DMS114 treated with DMSO at 0.1 percent for 48 hours (cell line): Measurements from ENCODE around the gene HSBP1L1.

Source experiments
- DNase-seq: peaks from one replicate; lab custom pipeline; 2025; ENCODE audit not compliant: unreplicated experiment; lab: John Stamatoyannopoulos, UW

The HSBP1L1 gene

GRCh38 chr18:79928563-79928960 lies 35.9 kb upstream of the HSBP1L1 start:
- no peak for DNase-seq

- DNase-seq: no peak
Observed at GRCh38 chr18:79930020-79930642, 34.3 kb upstream of the HSBP1L1 start.

GRCh38 chr18:79931475-79931874 lies 33.0 kb upstream of the HSBP1L1 start:
- no peak for DNase-seq

- DNase-seq: no peak
Observed at GRCh38 chr18:79932907-79933306, 31.5 kb upstream of the HSBP1L1 start.

- DNase-seq: no peak
Observed at GRCh38 chr18:79933765-79934164, 30.7 kb upstream of the HSBP1L1 start.

GRCh38 chr18:79934311-79935097 lies 29.9 kb upstream of the HSBP1L1 start:
- DNase-seq: no peak

GRCh38 chr18:79935098-79935480 lies 29.4 kb upstream of the HSBP1L1 start:
- DNase-seq: no peak

- DNase-seq: no peak
Observed at GRCh38 chr18:79935499-79935898, 28.9 kb upstream of the HSBP1L1 start.

- no peak for DNase-seq
Observed at GRCh38 chr18:79935925-79936324, 28.5 kb upstream of the HSBP1L1 start.

GRCh38 chr18:79936641-79937040 lies 27.8 kb upstream of the HSBP1L1 start:
- no peak for DNase-seq

- no peak for DNase-seq
Observed at GRCh38 chr18:79937103-79937860, 27.2 kb upstream of the HSBP1L1 start.

- no peak for DNase-seq
Observed at GRCh38 chr18:79938196-79938595, 26.2 kb upstream of the HSBP1L1 start.

GRCh38 chr18:79939096-79939495 lies 25.3 kb upstream of the HSBP1L1 start:
- no peak for DNase-seq

GRCh38 chr18:79940126-79940813 lies 24.2 kb upstream of the HSBP1L1 start:
- no peak for DNase-seq

- no peak for DNase-seq
Observed at GRCh38 chr18:79940814-79941472, 23.5 kb upstream of the HSBP1L1 start.

- no peak for DNase-seq
Observed at GRCh38 chr18:79941473-79942119, 22.8 kb upstream of the HSBP1L1 start.

- DNase-seq: no peak
Observed at GRCh38 chr18:79942211-79942610, 22.2 kb upstream of the HSBP1L1 start.

- no peak for DNase-seq
Observed at GRCh38 chr18:79942786-79943607, 21.4 kb upstream of the HSBP1L1 start.

GRCh38 chr18:79943608-79944125 lies 20.8 kb upstream of the HSBP1L1 start:
- no peak for DNase-seq
